HL-60 (cell line): ENCODE data around the gene SLC22A5.

ENCODE experiments used
- CTCF ChIP-seq: IDR thresholded peaks from one replicate; pipeline ENCODE4 v1.5.1; 2011; ENCODE audit warnings: low read length, control low read depth, inconsistent platforms; ENCODE audit not compliant: insufficient read depth
- GABPA ChIP-seq: IDR thresholded peaks from 2 replicates; pipeline ENCODE4 v1.6.1; 2012; ENCODE audit warnings: low read depth
- POLR2AphosphoS5 ChIP-seq: IDR thresholded peaks from 2 replicates; pipeline ENCODE4 v1.6.1; 2012; ENCODE audit warnings: low read depth
- REST ChIP-seq: IDR thresholded peaks from 2 replicates; pipeline ENCODE4 v1.6.1; 2012; ENCODE audit warnings: low read depth; ENCODE audit not compliant: insufficient replicate concordance
- SPI1 ChIP-seq: IDR thresholded peaks from 2 replicates; pipeline ENCODE4 v1.6.1; 2012; ENCODE audit warnings: low read depth, mild to moderate bottlenecking, borderline replicate concordance

- TF ChIP-seq CTCF (no peak), POLR2AphosphoS5 (no peak), REST (no peak), GABPA (no peak), SPI1 (no peak)
Observed at GRCh38 chr5:132438917-132439316, 69.4 kb downstream of the SLC22A5 start.
